Spleen (tissue), 11 donors: ENCODE data around the gene BLOC1S4. TPM values are rescaled to one million over a fixed set of nuclear protein-coding genes. Genes with fewer than 3 reads are reported as not detected.

Experiments used
- DNase-seq: peaks from one replicate; pipeline ENCODE4 v3.0.0-alpha.2; 2020
- H3K27ac ChIP-seq, 8 donors: fragments of 200-600 bp; sonication (generic) in 7 of 8; 1 replicate in 4 of 8; 2 replicates in 4 of 8; pipeline versions ENCODE4 v1.5.0 to v1.8.0; 2016 to 2021; ENCODE audit warnings: inconsistent platforms in 4 of 8, mild to moderate bottlenecking in 4 of 8, moderate library complexity in 1 of 8
- H3K27me3 ChIP-seq, 7 donors: fragments of 200-600 bp; sonication (generic) in 6 of 7; replicated peaks in 1 of 7; 1 replicate in 4 of 7; 2 replicates in 3 of 7; pipeline versions ENCODE4 v1.5.0 to v1.8.0; 2016 to 2021; ENCODE audit warnings: inconsistent platforms in 3 of 7, mild to moderate bottlenecking in 1 of 7
- H3K36me3 ChIP-seq, 6 donors: fragments of 200-600 bp; sonication (generic) in 5 of 6; 1 replicate in 4 of 6; 2 replicates in 2 of 6; pipeline versions ENCODE4 v1.5.0 to v1.8.0; 2016 to 2021; ENCODE audit warnings: inconsistent platforms in 2 of 6
- H3K4me1 ChIP-seq, 6 donors: fragments of 200-600 bp; sonication (generic) in 5 of 6; 1 replicate in 3 of 6; 2 replicates in 3 of 6; pipeline versions ENCODE4 v1.5.0 to v1.8.0; 2016 to 2021; ENCODE audit warnings: inconsistent platforms in 3 of 6
- H3K4me3 ChIP-seq, 8 donors: fragments of 200-600 bp; sonication (generic) in 7 of 8; 1 replicate in 4 of 8; 2 replicates in 4 of 8; pipeline versions ENCODE4 v1.5.0 to v1.8.0; 2016 to 2021; ENCODE audit warnings: inconsistent platforms in 4 of 8, mild to moderate bottlenecking in 4 of 8, moderate library complexity in 2 of 8
- H3K9me3 ChIP-seq, 8 donors: fragments of 200-600 bp; sonication (generic) in 7 of 8; 1 replicate in 4 of 8; 2 replicates in 4 of 8; pipeline versions ENCODE4 v1.5.0 to v1.8.0; 2016 to 2021; ENCODE audit warnings: inconsistent platforms in 4 of 8
- CTCF ChIP-seq, 11 experiments: fragments of 200-600 bp in 7 of 11; fragments of 450-650 bp in 4 of 11; sonication (generic) in 4 of 11; IDR thresholded peaks in 8 of 11; conservative IDR thresholded peaks in 3 of 11; 1 replicate in 7 of 11; 2 replicates in 4 of 11; pipeline versions ENCODE4 v1.4.0 to v1.8.0; 2016 to 2021; ENCODE audit warnings: antibody characterized with exemption in 11 of 11, inconsistent platforms in 4 of 11, mild to moderate bottlenecking in 1 of 11
- POLR2A ChIP-seq, 3 donors: fragments of 450-650 bp; IDR thresholded peaks; one replicate each; pipeline ENCODE4 v1.5.1; 2017; ENCODE audit warnings: antibody characterized with exemption in 3 of 3, mild to moderate bottlenecking in 1 of 3
- POLR2AphosphoS5 ChIP-seq, 3 donors: sonication (generic); formaldehyde crosslinking; IDR thresholded peaks; one replicate each; pipeline ENCODE4 v1.5.1; 2017; ENCODE audit warnings: antibody characterized with exemption in 3 of 3
- whole genome bisulfite sequencing, 5 donors: extraction: QIAGEN DNeasy Blood & Tissue Kit in 3 of 5; methylation state at CpG; one replicate each; pipeline versions ENCODE4 v1.1.5 to v1.1.7; 2013 to 2018; 5-methylcytosine and 5-hydroxymethylcytosine counted together
- intact Hi-C: fragments of 100-400 bp; cut with DNase I; formaldehyde crosslinking; loops from one replicate; pipeline ENCODE4 v1.15.0; 2023; ENCODE audit warnings: low total_unique reads
- polyA plus RNA-seq, 3 donors: library from polyadenylated mRNA; stranded (reverse); fragments of 200-250 nt; gene quantifications; one replicate each; pipeline ENCODE4 v1.2.1, GENCODE V29; 2013
- total RNA-seq, 7 donors: library from RNA; depleted of rRNA in 3 of 7; stranded (reverse); fragments of >200 nt in 3 of 7; fragmentation: NEBNext Ultra II Directional in 4 of 7; extraction: Animal tissue kit (Norgen Biotek cat#: 25700) in 4 of 7; gene quantifications; one replicate each; pipeline versions ENCODE4 v1.1.0 to v1.2.1, GENCODE V29; 2016 to 2021
- donor health status: healthy with polysubstance abuse.
- donor health status: DM: no; HTN: no; CAD: no; lungs with moderate emphysema.
- donor health status: DM: no; HTN: no; CAD: no.
- donor health status: Bipolar disorder and iron deficiency.
- donor health status: healthy.
- donor health status: DM: no; HTN: no; CAD: no.
- donor health status: DM: yes; HTN: yes; CAD: no.

Gene BLOC1S4
- total and polyA plus RNA-seq, 10 donors: 13.4 to 24.2 (median 19.0) TPM

- Histone ChIP-seq H3K27ac (no peak overlapping the region), H3K4me3 (no peak overlapping the region), H3K36me3 (peaks cover 0 to 52% (median 4%) of the 10 kb centered on the region in 6 donors), H3K4me1 (peaks cover 34 to 69% (median 47%) of the 10 kb centered on the region in 6 donors), H3K9me3 (no peaks in the 10 kb centered on the region), H3K27me3 (no peaks in the 10 kb centered on the region)
- intact Hi-C loops: loop anchor here (5.0 kb wide), 1 partner anchor 63 kb away; the partner anchor contains the start of gene MRFAP1
- no peak for TF ChIP-seq POLR2A (IDR thresholded peaks at IDR 0.05)
- 87 to 98% (median 94%) methylated on average over 2 of the region's 2 CpGs for WGBS, 5 donors
- no peak for DNase-seq
Measured at GRCh38 chr4:6705646-6706045, 10.3 kb upstream of the BLOC1S4 start.

- no peak for DNase-seq
- H3K27ac ChIP-seq: no peak overlapping the region
- H3K9me3 ChIP-seq: no peaks in the 10 kb centered on the region
- no peak overlapping the region for H3K4me3 ChIP-seq
- H3K27me3 ChIP-seq: no peaks in the 10 kb centered on the region
- H3K4me1 ChIP-seq: peaks cover 34 to 74% (median 50%) of the 10 kb centered on the region in 6 donors
- intact Hi-C loops: loop anchor here (5.0 kb wide), 1 partner anchor 64 kb away; the partner anchor contains the start of gene MRFAP1
- TF ChIP-seq POLR2AphosphoS5 (IDR thresholded peaks at IDR 0.05) (no peak), POLR2A (IDR thresholded peaks at IDR 0.05) (no peak), CTCF (IDR thresholded peaks at IDR 0.05 in 8 of 11, conservative IDR thresholded peaks at IDR 0.05 in 3 of 11) (no peak)
- H3K36me3 ChIP-seq: peaks cover 0 to 48% (median 4%) of the 10 kb centered on the region in 6 donors
- WGBS, 5 donors: 90 to 95% (median 92%) methylated on average over 5 of the region's 5 CpGs
Measured at GRCh38 chr4:6706173-6706572, 9.8 kb upstream of the BLOC1S4 start.

- WGBS, 5 donors: 0 to 1% (median 0%) methylated on average over 72 of the region's 72 CpGs
Measured at GRCh38 chr4:6709230-6710114, 6.5 kb upstream of the BLOC1S4 start, which contains the start of gene MRFAP1L1. MRFAP1L1 (minus strand) TSS chr4:6709865; CDS start chr4:6709629, 236 bp downstream.

GRCh38 chr4:6710282-6710681 lies 5.7 kb upstream of the BLOC1S4 start:
- no peak for DNase-seq
- Histone ChIP-seq H3K36me3 (peaks cover 0 to 29% (median 4%) of the 10 kb centered on the region in 6 donors), H3K4me3 (peak overlapping the region; percentile 74 to 94 (median 78)), H3K4me1 (peaks cover 34 to 57% (median 45%) of the 10 kb centered on the region in 6 donors), H3K27ac (peak overlapping the region; percentile 67 to 95 (median 92)), H3K9me3 (no peaks in the 10 kb centered on the region), H3K27me3 (no peaks in the 10 kb centered on the region)
- TF ChIP-seq POLR2AphosphoS5 (IDR thresholded peaks at IDR 0.05) (no peak), CTCF (IDR thresholded peaks at IDR 0.05 in 8 of 11, conservative IDR thresholded peaks at IDR 0.05 in 3 of 11) (no peak), POLR2A (IDR thresholded peaks at IDR 0.05) (no peak)
- 6 to 28% (median 15%) methylated on average over 6 of the region's 6 CpGs for WGBS, 5 donors
- intact Hi-C loops: no loop called here

More at GRCh38 chr4:6709230-6710114, 6.5 kb upstream of the BLOC1S4 start, which contains the start of gene MRFAP1L1:
- H3K9me3 ChIP-seq: no peaks in the 10 kb centered on the region
- intact Hi-C loops: loop anchor here (5.0 kb wide), 1 partner anchor 67 kb away; the partner anchor contains the start of gene MRFAP1
- TF ChIP-seq POLR2AphosphoS5 (IDR thresholded peaks at IDR 0.05) (peak; percentile 89 to 92 (median 90)), CTCF (IDR thresholded peaks at IDR 0.05 in 8 of 11, conservative IDR thresholded peaks at IDR 0.05 in 3 of 11) (peak in 2 of 11 experiments; percentile 22 to 28), POLR2A (IDR thresholded peaks at IDR 0.05) (peak in 1 of 3 donors; percentile 5)
- DNase-seq: peak; percentile 98
- peak within 1 kb of the TSS; percentile 74 to 94 (median 78) for H3K4me3 ChIP-seq
- peak within 1 kb of the TSS; percentile 67 to 95 (median 92) for H3K27ac ChIP-seq
- peaks cover 0 to 30% (median 4%) of the 10 kb centered on the region in 6 donors for H3K36me3 ChIP-seq
- H3K27me3 ChIP-seq: no peaks in the 10 kb centered on the region
- peaks cover 34 to 61% (median 47%) of the 10 kb centered on the region in 6 donors for H3K4me1 ChIP-seq
